CD4-positive, alpha-beta T cell treated with Interleukin-4 for 4 hours (primary cell): ENCODE data around the gene AMOTL2.

Source experiments
- DNase-seq: peaks from one replicate; pipeline ENCODE4 v3.0.0-alpha.2; 2020

AMOTL2 gene

GRCh38 chr3:134312873-134313846, 61.1 kb downstream of the AMOTL2 start:
- DNase-seq, result no peak

GRCh38 chr3:134312072-134312872, 62.0 kb downstream of the AMOTL2 start:
- DNase-seq, result no peak

- no peak for DNase-seq
These were observed 62.6 kb downstream of the AMOTL2 start for GRCh38 chr3:134311693-134312071.

GRCh38 chr3:134311265-134311664, 63.0 kb downstream of the AMOTL2 start:
- DNase-seq, result no peak

- DNase-seq, result no peak
These were observed 64.1 kb downstream of the AMOTL2 start for GRCh38 chr3:134309987-134310700.

- peak; percentile 68 for DNase-seq
These were observed 65.8 kb downstream of the AMOTL2 start for GRCh38 chr3:134308350-134308891.

- no peak for DNase-seq
These were observed 66.8 kb downstream of the AMOTL2 start for GRCh38 chr3:134307425-134307824.

GRCh38 chr3:134306320-134306719, 67.9 kb downstream of the AMOTL2 start:
- no peak for DNase-seq
